Measurements from ENCODE around the gene AMIGO1.

Gene AMIGO1

GRCh38 chr1:109454497-109455133 is 54.9 kb downstream of the AMIGO1 start:
- Histone ChIP-seq H3K4me3 (ENCODE audit: insufficient read depth, low read depth, low read length, poor library complexity, severe bottlenecking) (no peak overlapping the region), H3K27ac (ENCODE audit: insufficient read depth, low read length, poor library complexity, severe bottlenecking) (no peak overlapping the region), H3K36me3 (ENCODE audit: control insufficient read depth, insufficient read depth, low read length) (no peaks in the 10 kb centered on the region), H3K27me3 (replicated peaks; ENCODE audit: control insufficient read depth, insufficient read depth, low read length, poor library complexity, severe bottlenecking) (peaks cover 4% of the 10 kb centered on the region), H3K9me3 (ENCODE audit: control insufficient read depth, low read length) (no peaks in the 10 kb centered on the region), H3K4me1 (ENCODE audit: control insufficient read depth, insufficient read depth, low read length, poor library complexity, severe bottlenecking) (no peaks in the 10 kb centered on the region)
- no peak for DNase-seq

All from effector memory CD4-positive, alpha-beta T cell (primary cell).